Progenitor cell of endocrine pancreas (in vitro differentiated cells): ENCODE data around the gene DPH3. TPM values are rescaled to one million over a fixed set of nuclear protein-coding genes. Genes with fewer than 3 reads are reported as not detected.

Experiments used
- DNase-seq: peaks from one replicate; pipeline ENCODE4 v3.0.0; 2021; ENCODE audit warnings: low spot score; ENCODE audit not compliant: unreplicated experiment
- H3K27ac Mint-ChIP-seq: 2 replicates; pipeline ENCODE4 v1.8.0; 2021; ENCODE audit warnings: mild to moderate bottlenecking, moderate library complexity, mixed read lengths
- H3K27me3 Mint-ChIP-seq: 2 replicates; pipeline ENCODE4 v1.8.0; 2021; ENCODE audit warnings: mixed read lengths
- H3K36me3 Mint-ChIP-seq: 2 replicates; pipeline ENCODE4 v1.8.0; 2022; ENCODE audit warnings: mixed read lengths; ENCODE audit not compliant: insufficient read depth
- H3K4me1 Mint-ChIP-seq: 2 replicates; pipeline ENCODE4 v1.8.0; 2021; ENCODE audit warnings: low read depth, mixed read lengths
- H3K4me3 Mint-ChIP-seq: 2 replicates; pipeline ENCODE4 v1.8.0; 2021; ENCODE audit warnings: low read depth, mild to moderate bottlenecking, moderate library complexity, mixed read lengths
- H3K9me3 Mint-ChIP-seq: 2 replicates; pipeline ENCODE4 v1.8.0; 2021; ENCODE audit warnings: low read depth, mixed read lengths
- total RNA-seq: library from RNA; stranded (reverse); gene quantifications from 2 replicates; pipeline ENCODE4 v1.2.1, GENCODE V29; 2021
- TF ChIP-seq, protein P1 (sequence below): fragments of 200-600 bp; sonication (generic); IDR thresholded peaks from one replicate; pipeline ENCODE4 v1.5.0; 2021; ENCODE audit warnings: antibody characterized with exemption, mild to moderate bottlenecking; ENCODE audit not compliant: unreplicated experiment

Gene DPH3
- total RNA-seq, 1 donor from 2014 or later = 27.8 TPM

- Mint-ChIP-seq H3K27ac (no peak overlapping the region), H3K9me3 (peaks cover 9% of the 10 kb centered on the region), H3K27me3 (no peaks in the 10 kb centered on the region), H3K4me3 (no peak overlapping the region), H3K4me1 (no peaks in the 10 kb centered on the region), H3K36me3 (peaks cover 45% of the 10 kb centered on the region)
- TF ChIP-seq, protein P1, sequence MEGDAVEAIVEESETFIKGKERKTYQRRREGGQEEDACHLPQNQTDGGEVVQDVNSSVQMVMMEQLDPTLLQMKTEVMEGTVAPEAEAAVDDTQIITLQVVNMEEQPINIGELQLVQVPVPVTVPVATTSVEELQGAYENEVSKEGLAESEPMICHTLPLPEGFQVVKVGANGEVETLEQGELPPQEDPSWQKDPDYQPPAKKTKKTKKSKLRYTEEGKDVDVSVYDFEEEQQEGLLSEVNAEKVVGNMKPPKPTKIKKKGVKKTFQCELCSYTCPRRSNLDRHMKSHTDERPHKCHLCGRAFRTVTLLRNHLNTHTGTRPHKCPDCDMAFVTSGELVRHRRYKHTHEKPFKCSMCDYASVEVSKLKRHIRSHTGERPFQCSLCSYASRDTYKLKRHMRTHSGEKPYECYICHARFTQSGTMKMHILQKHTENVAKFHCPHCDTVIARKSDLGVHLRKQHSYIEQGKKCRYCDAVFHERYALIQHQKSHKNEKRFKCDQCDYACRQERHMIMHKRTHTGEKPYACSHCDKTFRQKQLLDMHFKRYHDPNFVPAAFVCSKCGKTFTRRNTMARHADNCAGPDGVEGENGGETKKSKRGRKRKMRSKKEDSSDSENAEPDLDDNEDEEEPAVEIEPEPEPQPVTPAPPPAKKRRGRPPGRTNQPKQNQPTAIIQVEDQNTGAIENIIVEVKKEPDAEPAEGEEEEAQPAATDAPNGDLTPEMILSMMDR = no peak
- DNase-seq = no peak
Observed at GRCh38 chr3:16298891-16299290, 34.1 kb upstream of the DPH3 start.

GRCh38 chr3:16297997-16298885, 33.5 kb upstream of the DPH3 start:
- H3K27me3 Mint-ChIP-seq = no peaks in the 10 kb centered on the region
- no peak overlapping the region for H3K27ac Mint-ChIP-seq
- peaks cover 50% of the 10 kb centered on the region for H3K36me3 Mint-ChIP-seq
- peaks cover 9% of the 10 kb centered on the region for H3K9me3 Mint-ChIP-seq
- no peaks in the 10 kb centered on the region for H3K4me1 Mint-ChIP-seq
- no peak overlapping the region for H3K4me3 Mint-ChIP-seq
- TF ChIP-seq, protein P1 = no peak
- no peak for DNase-seq

GRCh38 chr3:16295298-16295890, 30.7 kb upstream of the DPH3 start:
- TF ChIP-seq, protein P1 = no peak
- DNase-seq = no peak
- Mint-ChIP-seq H3K4me3 (no peak overlapping the region), H3K27me3 (no peaks in the 10 kb centered on the region), H3K36me3 (peaks cover 46% of the 10 kb centered on the region), H3K9me3 (peaks cover 13% of the 10 kb centered on the region), H3K27ac (peak overlapping the region; percentile 2), H3K4me1 (no peaks in the 10 kb centered on the region)

- H3K27ac Mint-ChIP-seq = no peak overlapping the region
- TF ChIP-seq, protein P1 = no peak
- peaks cover 46% of the 10 kb centered on the region for H3K36me3 Mint-ChIP-seq
- peaks cover 13% of the 10 kb centered on the region for H3K9me3 Mint-ChIP-seq
- no peak for DNase-seq
- no peak overlapping the region for H3K4me3 Mint-ChIP-seq
- H3K27me3 Mint-ChIP-seq = no peaks in the 10 kb centered on the region
- H3K4me1 Mint-ChIP-seq = no peaks in the 10 kb centered on the region
Observed at GRCh38 chr3:16294844-16295243, 30.1 kb upstream of the DPH3 start.

- Mint-ChIP-seq H3K9me3 (peaks cover 4% of the 10 kb centered on the region), H3K27ac (no peak overlapping the region), H3K4me1 (no peaks in the 10 kb centered on the region), H3K27me3 (no peaks in the 10 kb centered on the region), H3K4me3 (no peak overlapping the region), H3K36me3 (peaks cover 22% of the 10 kb centered on the region)
- TF ChIP-seq, protein P1 = no peak
- no peak for DNase-seq
Observed at GRCh38 chr3:16290827-16291196, 26.1 kb upstream of the DPH3 start.
